Astrocyte of the spinal cord (primary cell): ENCODE results near the gene SUN1.
A peak's percentile ranks its signal among the peaks of the same experiment; 100 is the strongest.
"Not testable (repeated sequence)": the region's sequence is repeated elsewhere in the genome, so short reads cannot be mapped to it uniquely, and the experiment has no call there.

Experiments
- DNase-seq: peaks from one replicate; pipeline ENCODE4 v3.0.0; 2011; ENCODE audit warnings: low read depth, low spot score
- H3K4me3 ChIP-seq: 2 replicates; pipeline ENCODE4 v1.5.1; 2011; ENCODE audit warnings: low read depth, mild to moderate bottlenecking, low read length, moderate library complexity
- CTCF ChIP-seq: IDR thresholded peaks from 2 replicates; pipeline ENCODE4 v1.5.1; 2012; ENCODE audit warnings: low read depth, mild to moderate bottlenecking, low read length, inconsistent platforms
- in situ Hi-C: cut with HindIII; loops from 2 replicates; pipeline ENCODE4 v1.10.0; 2017; ENCODE audit warnings: low sequenced_read_pairs

Gene SUN1

GRCh38 chr7:871900-872537, 39.7 kb downstream of the SUN1 start:
- no peak overlapping the region for H3K4me3 ChIP-seq
- no peak for TF ChIP-seq CTCF
- in situ Hi-C loops: no loop called here
- DNase-seq: no peak

DNA sequence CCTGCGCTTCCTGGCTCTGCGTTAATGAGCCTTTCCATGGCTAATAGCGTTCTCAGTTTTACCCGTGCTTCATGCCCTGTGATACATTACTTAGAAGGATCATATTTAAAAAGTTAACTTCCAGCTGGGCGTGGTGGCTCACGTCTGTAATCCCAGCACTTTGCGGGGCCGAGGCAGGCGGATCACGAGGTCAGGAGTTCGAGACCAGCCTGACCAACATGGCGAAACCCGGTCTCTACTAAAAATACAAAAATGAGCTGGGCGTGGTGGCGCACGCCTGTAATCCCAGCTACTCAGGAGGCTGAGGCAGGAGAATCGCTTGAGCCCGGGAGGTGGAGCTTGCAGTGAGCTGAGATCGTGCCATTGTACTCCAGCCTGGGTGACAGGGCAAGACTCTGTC, 40.4 kb downstream of the SUN1 start:
- H3K4me3 ChIP-seq, DNase-seq, in situ Hi-C loops: not testable (repeated sequence)

GRCh38 chr7:873367-874002, 41.2 kb downstream of the SUN1 start:
- TF ChIP-seq CTCF: peak; percentile 97
- no peak overlapping the region for H3K4me3 ChIP-seq
- in situ Hi-C loops: no loop called here
- peak; percentile 82 for DNase-seq

DNA sequence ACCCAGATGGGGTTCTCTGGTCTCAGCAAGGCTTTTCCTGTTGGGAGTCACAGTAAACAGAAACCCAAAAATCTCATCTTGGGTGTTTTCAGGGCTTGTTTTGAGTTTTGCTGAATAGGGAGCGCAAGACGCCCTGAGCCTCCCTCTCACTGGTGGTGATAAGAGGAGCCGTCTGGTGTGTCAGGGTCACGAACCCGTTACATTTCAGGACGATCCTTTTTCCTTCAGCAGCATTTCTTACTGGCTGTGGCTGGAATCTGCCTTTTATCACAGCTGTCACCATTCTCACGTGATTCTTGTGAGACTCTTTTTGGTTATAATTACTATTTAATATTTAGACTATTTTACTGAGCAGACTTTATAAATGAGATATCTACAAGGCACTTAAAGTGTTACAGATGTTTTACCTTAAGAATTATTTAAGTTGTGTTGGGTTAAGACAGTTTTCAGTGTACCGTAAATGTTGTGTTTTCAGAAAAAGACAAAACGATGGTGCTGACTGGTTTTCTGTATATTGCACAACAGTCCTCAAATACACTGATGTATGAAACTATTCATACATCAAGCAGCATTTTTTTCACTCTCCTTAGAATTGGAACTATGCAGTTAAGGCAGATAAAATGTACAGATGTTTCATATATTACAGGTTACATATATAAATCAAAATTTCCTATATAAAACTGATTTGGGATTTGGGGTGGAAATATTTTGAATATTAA, 41.9 kb downstream of the SUN1 start:
- H3K4me3 ChIP-seq: no peak overlapping the region
- no peak for TF ChIP-seq CTCF
- no peak for DNase-seq
- in situ Hi-C loops: no loop called here

- no peak for DNase-seq
- in situ Hi-C loops: no loop called here
- no peak for TF ChIP-seq CTCF
- H3K4me3 ChIP-seq: no peak overlapping the region
Observed at GRCh38 chr7:875051-875450, 42.8 kb downstream of the SUN1 start.

- no peak for DNase-seq
- TF ChIP-seq CTCF: no peak
- in situ Hi-C loops: no loop called here
- peak overlapping the region; percentile 21 for H3K4me3 ChIP-seq
Observed at GRCh38 chr7:875476-876076, 43.3 kb downstream of the SUN1 start.
